Measurements from ENCODE around the gene ARAP3.

The ARAP3 gene

GRCh38 chr5:141672071-141672840 is 9.8 kb downstream of the ARAP3 start:
- DNase-seq (ENCODE audit: low spot score) = no peak

DNA sequence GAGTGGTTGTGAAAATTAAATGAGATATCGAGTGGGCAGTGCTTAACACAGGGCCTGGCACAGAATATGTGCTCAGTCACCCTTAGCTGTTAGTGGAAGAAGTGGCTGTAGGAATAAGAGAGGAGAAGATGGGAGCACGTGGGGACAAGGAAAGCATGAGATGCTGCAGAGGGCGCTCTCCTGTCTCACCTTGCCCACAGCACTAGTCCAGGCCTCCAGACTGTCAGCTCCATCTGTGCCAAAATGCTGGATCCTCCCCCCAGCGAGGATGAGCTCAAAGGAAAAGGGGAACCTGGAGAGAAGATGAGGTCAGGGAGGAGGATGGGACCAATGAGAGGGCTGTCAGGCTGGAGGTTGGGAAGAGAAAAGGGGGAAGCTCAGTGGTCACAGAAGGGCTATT is 12.5 kb downstream of the ARAP3 start:
- no peak for DNase-seq (ENCODE audit: low spot score)

DNA sequence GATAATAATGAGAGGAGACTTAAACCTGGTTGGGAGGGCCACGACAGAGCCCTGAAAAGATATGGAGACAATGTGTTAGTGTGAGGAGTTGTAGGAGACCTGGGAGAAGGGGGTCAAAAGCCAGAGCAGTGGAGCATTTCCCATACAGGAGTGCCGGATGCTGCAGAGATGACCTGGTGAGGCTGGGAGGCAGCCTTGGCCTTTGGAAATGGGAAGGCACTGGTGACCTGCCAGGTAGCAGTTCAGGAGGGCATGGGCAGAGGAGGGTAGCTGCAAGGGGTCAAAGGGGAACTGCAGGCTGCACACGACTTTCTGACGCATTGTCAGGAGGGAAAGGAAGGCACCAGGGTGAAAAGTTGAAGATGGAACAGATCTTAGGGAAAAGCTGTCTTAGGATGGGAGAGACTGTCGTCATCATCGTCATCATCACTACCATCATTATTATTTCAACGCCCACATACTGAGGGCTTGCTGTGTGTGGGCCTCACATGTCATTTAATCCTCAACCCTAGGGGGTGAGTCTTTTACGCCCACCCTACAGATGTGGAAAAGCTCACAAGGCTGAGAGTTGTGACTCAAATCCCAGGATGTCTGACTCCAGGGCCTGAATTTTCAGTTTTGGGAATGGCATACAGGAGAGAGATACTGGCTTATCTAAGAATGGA is 13.3 kb downstream of the ARAP3 start:
- no peak for DNase-seq (ENCODE audit: low spot score)

DNA sequence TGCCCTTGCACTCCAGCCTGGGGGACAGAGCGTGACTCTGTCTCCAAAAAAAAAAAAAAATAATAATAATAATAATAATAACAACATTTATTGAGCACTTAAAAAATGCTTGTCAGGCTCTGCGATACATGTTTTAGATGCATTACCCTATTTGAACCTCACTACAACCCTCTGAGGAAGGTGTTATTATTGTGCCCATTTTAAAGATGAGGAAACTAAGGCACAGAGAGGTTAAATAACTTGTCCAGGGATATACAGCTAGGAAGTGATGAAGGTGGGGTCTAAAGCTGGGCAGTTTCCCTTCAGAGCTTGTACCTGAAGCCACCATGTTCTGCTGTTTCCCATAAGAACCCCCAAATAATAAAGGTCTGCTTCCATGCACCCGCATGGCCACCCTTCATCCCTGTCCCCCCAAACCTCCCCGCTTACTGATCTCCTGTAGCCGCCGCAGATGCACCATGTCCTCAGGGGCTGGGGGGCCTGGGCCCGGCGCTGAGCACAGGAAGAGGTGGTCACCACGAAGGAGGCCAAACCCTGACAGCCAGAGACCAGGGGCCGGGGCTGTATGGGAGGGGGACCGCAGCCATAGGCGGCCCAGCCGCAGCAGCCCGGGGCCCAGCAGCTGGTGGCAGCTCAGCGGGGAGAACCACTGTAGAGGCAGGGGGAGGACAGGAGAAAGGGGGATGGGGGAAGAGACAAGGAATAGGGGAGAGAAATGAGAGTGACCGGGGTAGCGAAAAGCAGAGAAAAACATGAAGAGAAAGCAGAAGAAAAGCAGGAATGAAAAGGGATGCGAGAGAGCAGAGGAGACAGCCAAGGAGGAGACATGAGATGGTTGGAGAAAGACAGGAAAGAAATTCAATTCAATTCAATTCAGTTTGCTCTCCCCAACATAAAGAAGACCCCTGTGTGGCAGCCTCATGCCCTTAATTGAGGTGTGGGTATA is 15.8 kb downstream of the ARAP3 start:
- no peak for DNase-seq (ENCODE audit: low spot score)

GRCh38 chr5:141664733-141665461 is 17.1 kb downstream of the ARAP3 start:
- DNase-seq (ENCODE audit: low spot score) = peak; percentile 79

GRCh38 chr5:141663506-141663905 is 18.5 kb downstream of the ARAP3 start:
- no peak for DNase-seq (ENCODE audit: low spot score)

- DNase-seq (ENCODE audit: low spot score) = no peak
Observed at GRCh38 chr5:141662028-141662427, 20.0 kb downstream of the ARAP3 start.

DNA sequence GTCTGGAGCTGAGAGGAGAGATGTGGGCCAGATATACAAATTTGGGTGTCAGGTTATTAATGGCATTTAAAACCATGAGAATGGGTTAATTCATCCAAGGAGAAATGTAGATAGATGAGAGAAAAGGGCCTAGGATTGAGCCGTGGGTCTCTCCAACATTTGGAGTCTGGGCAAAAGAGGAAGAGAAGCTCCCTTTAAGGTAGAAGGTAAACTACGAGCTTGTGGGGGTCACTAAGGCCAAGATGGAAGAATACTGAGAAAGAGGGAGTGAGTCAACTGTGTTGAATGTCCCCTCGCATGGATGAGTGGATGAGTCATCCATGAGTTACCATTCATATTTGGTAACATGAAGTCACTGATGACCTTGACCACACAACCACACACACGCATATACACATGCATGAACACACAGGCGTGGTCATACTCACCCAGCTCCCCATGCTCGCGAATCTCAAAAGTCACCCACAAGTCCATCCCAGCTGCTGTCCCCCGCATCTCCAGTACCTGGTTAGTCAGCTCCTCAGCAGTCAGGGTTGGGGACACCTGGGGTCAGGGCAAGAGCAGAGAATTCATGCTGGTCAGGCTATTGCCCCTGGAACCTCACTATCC is 24.0 kb downstream of the ARAP3 start:
- DNase-seq (ENCODE audit: low spot score) = peak; percentile 95

GRCh38 chr5:141657404-141657803 is 24.6 kb downstream of the ARAP3 start:
- DNase-seq (ENCODE audit: low spot score) = no peak

GRCh38 chr5:141656396-141656795 is 25.6 kb downstream of the ARAP3 start:
- no peak for DNase-seq (ENCODE audit: low spot score)

- no peak for DNase-seq (ENCODE audit: low spot score)
Observed at GRCh38 chr5:141655020-141655419, 27.0 kb downstream of the ARAP3 start.

GRCh38 chr5:141654298-141654697 is 27.7 kb downstream of the ARAP3 start:
- DNase-seq (ENCODE audit: low spot score) = peak; percentile 87

DNA sequence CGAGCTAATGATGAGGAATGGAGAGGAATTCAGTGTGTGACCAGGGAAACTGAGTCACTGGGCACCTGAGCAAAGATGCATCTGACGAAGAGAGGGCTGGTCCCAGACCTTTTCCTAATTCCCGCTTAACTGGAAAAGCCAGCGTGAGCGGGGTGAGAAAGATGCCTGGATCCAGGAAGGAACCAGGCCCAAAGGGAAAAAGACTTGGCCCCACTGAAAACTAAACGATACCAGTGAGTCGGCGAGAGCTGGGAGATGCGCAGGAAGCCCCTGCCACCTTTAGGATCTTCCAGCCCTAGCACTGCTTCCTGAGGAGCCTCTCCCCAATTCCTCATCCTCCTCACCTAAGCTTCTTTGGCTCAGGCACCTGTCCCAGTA is 30.3 kb downstream of the ARAP3 start:
- peak; percentile 26 for DNase-seq (ENCODE audit: low spot score)

DNA sequence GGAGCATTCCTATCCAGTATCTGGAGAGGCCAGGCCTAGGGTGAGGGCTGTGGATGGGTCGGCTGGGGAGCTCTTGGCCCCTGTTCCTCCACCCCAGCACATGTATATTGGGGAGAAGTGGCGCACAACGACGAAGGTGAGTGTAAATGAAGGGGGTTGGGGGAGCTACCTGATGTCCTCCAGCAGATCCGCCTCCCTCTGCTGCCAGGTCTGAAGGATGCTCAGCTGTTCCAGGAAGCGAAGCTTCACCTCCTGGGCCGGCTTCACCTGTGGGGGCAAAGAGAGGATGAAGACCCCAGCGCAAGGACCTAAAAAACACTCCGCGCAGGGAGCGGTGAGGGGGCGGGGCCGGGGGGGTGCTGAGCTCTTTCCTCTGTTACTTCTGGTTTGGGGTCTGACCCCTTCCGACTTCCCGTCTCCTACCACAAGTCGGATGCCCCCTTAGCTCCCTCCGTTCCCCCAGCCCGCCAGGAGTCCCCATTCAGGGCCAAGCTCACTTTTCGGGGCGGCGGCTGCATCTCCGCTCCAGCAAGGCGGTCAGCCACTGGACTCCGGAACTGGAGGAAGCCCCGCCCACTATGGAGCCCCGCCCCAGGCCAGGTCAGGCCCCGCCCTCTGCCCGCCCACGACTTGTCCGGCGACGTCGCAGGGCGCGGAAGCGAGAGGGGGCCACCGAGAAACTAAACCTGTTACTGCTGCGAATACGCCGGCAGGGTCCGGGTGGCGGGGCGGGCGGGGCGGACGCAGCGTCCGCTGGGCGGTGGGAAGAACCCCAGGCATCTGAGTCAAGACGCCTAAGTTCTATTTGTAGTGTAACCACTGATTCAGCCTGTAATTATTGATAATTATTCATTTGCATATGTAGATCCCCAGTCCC is 30.9 kb downstream of the ARAP3 start, which contains the start of gene FCHSD1:
TSS of gene FCHSD1 (minus strand) at position 568 of the 877 bp plus-strand sequence. CDS start at position 518, 50 bp downstream.
- DNase-seq (ENCODE audit: low spot score) = peak; percentile 99

GRCh38 chr5:141649972-141650371 is 32.1 kb downstream of the ARAP3 start:
- DNase-seq (ENCODE audit: low spot score) = no peak

DNA sequence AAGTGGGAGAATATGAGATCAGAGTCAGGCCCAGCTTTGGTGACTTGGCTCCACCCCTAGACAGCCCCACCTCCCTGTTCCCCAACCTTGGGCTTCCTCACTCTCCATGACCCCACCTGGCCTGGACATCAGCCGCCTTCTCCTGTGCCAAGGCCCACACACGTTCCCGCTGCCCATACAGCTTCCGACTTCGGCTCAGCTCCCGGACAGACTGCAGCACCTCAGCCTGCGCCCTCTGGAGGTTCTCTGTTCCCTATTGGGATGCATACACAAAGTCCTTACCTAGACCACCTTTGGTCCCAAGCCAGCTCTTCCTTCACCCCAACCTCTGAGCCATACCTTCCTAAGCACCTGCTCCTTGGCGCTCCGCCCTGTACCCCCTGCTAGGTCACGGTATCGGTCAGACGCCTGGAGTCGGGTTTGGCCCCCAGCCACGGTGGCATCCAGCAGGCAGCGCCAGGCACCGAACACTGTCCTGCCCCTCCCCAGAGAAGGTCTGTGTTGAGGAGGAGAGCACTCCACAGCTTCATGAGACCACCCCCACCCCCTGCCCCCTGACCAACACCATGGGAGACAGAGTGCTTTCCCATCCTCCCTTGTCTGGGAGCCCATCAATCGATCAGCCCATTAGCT is 32.9 kb downstream of the ARAP3 start:
- no peak for DNase-seq (ENCODE audit: low spot score)

DNA sequence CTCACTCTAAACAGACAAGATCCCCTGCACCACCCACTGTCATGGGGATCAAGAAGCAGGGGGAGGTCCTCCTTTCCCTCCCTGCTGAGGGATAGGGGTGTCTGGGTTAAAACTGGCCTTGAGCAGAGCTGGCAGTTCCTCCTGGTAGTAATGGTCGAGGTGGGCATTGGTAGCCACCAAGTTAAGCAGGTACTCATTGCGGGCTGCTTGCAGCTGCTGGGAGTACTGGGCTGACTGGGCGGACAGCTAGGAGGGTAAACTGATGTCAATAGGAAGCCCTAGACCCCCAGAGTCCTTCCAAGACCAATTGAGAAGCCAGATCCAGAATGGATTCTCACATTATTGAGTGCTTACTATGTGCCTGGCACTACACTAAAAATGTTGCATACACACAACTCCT is 34.2 kb downstream of the ARAP3 start:
- DNase-seq (ENCODE audit: low spot score) = no peak

- no peak for DNase-seq (ENCODE audit: low spot score)
Observed at GRCh38 chr5:141647242-141647641, 34.8 kb downstream of the ARAP3 start.

GRCh38 chr5:141646026-141646425 is 36.0 kb downstream of the ARAP3 start:
- no peak for DNase-seq (ENCODE audit: low spot score)

All from hepatic stellate cell (primary cell).